ENCODE results near the gene TTLL1. TPM values are rescaled to one million over a fixed set of nuclear protein-coding genes. Genes with fewer than 3 reads are reported as not detected.

The TTLL1 gene
- polyA plus RNA-seq, 1 donor (not counting 4 experiments of a cell fraction or from before 2014, with no cell fraction given) = 3.5 TPM

DNA sequence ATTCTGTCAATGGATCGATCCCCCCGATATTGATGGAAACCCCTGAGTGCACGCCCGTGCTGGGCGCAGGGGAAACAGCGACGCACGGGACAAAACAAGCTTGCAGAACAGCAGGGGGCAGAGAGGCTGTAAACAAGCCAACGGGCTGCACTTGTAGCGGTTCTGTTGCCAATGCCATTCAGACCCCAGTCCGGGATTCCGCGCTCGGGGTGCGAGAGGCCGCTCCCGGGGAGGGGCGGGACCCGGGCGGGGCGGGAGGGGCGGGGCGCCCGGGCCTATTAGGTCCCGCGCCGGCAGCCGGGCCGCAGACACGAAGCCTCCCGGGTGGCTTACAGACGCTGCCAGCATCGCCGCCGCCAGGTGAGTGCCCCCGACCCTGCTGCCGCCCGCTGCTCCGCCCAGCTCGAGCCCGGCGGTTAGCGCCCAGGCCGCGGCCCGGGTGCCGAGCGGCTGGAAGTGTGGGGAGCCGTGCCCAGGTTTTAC is 21.3 kb upstream of the TTLL1 start, which contains the start of gene BIK:
Gene BIK (plus strand): TSS at position 307 of the 483 bp plus-strand sequence. CDS start 13,273 bp downstream, outside the sequence.
- Histone ChIP-seq H3K4me3 (ENCODE audit: control insufficient read depth in 2 of 3, extremely low read depth in 1 of 3, insufficient read depth in 2 of 3, low read depth in 1 of 3, low read length in 3 of 3) (peak within 1 kb of the TSS; percentile 69 to 70 (median 70)), H3K9me3 (ENCODE audit: control insufficient read depth, low read depth, low read length) (no peaks in the 10 kb centered on the region), H3K27ac (ENCODE audit: control insufficient read depth, insufficient read depth, low read length) (no peak within 1 kb of the TSS), H3K79me2 (ENCODE audit: control insufficient read depth, insufficient read depth, low read length) (no peaks in the 10 kb centered on the region), H3K9me1 (ENCODE audit: control insufficient read depth, extremely low read depth, insufficient read depth, low read length) (no peaks in the 10 kb centered on the region), H3K9ac (ENCODE audit: control insufficient read depth, extremely low read depth, insufficient read depth, low read length) (peak within 1 kb of the TSS; percentile 77), H2AFZ (ENCODE audit: control insufficient read depth, low read length) (peak within 1 kb of the TSS; percentile 81), H3K4me2 (ENCODE audit: control insufficient read depth, extremely low read depth, insufficient read depth, low read depth, low read length) (peak within 1 kb of the TSS; percentile 91), H3K4me1 (ENCODE audit: control insufficient read depth, extremely low read depth, insufficient read depth, low read length) (peaks cover 9% of the 10 kb centered on the region), H3K36me3 (ENCODE audit: control insufficient read depth in 2 of 2, extremely low read depth in 1 of 2, insufficient read depth in 2 of 2, low read length in 2 of 2) (no peaks in the 10 kb centered on the region), H3K27me3 (ENCODE audit: control insufficient read depth, extremely low read depth, insufficient read depth, low read length) (peaks cover 6% of the 10 kb centered on the region), H4K20me1 (ENCODE audit: control insufficient read depth, extremely low read depth, insufficient read depth, low read length) (no peaks in the 10 kb centered on the region)
- peak; percentile 12 for TF ChIP-seq EZH2 (IDR thresholded peaks at IDR 0.05; ENCODE audit: low read length)
- TF ChIP-seq, protein P1, sequence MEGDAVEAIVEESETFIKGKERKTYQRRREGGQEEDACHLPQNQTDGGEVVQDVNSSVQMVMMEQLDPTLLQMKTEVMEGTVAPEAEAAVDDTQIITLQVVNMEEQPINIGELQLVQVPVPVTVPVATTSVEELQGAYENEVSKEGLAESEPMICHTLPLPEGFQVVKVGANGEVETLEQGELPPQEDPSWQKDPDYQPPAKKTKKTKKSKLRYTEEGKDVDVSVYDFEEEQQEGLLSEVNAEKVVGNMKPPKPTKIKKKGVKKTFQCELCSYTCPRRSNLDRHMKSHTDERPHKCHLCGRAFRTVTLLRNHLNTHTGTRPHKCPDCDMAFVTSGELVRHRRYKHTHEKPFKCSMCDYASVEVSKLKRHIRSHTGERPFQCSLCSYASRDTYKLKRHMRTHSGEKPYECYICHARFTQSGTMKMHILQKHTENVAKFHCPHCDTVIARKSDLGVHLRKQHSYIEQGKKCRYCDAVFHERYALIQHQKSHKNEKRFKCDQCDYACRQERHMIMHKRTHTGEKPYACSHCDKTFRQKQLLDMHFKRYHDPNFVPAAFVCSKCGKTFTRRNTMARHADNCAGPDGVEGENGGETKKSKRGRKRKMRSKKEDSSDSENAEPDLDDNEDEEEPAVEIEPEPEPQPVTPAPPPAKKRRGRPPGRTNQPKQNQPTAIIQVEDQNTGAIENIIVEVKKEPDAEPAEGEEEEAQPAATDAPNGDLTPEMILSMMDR (optimal IDR thresholded peaks at IDR 0.05 in 1 of 3, IDR thresholded peaks at IDR 0.05 in 1 of 3, conservative IDR thresholded peaks at IDR 0.05 in 1 of 3; ENCODE audit: extremely low read depth in 1 of 3, insufficient read depth in 2 of 3, low read length in 3 of 3) = peak; percentile 8 to 61 (median 16)
- no peak for FAIRE-seq
- no peak for DNase-seq (ENCODE audit: low read depth, low spot score)
- dilution Hi-C loops (cut with MboI; ENCODE audit: extremely low pct_ligation_motif_present, low sequenced_read_pairs) = no loop called here

DNA sequence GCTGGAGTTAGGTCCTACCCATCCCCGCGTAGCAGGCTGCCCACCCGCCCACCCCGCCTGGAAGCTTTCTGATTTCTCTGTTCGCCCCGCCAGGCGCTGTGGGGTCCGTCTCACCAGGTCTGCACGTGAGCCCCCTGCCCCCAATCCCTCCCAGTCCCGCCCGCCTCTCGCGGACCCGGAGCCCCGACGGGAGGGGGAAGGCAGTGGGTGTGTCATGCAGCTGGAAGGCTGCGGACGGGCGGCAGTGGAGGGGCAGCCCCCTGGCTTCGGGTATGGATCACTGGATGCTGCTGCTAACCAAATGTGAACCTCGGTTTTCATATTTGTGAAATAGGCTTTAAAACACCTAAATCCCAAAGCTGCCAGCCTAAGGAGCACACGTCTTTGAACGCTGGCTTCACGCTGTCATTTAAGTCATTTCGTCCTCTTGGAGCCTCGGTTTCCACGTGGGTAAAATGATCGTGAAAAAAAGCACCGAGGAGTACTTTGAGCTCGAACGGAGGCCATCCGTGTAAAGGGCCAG is 20.8 kb upstream of the TTLL1 start:
- Histone ChIP-seq H3K9me1 (ENCODE audit: control insufficient read depth, extremely low read depth, insufficient read depth, low read length) (no peaks in the 10 kb centered on the region), H3K4me2 (ENCODE audit: control insufficient read depth, extremely low read depth, insufficient read depth, low read depth, low read length) (peak overlapping the region; percentile 91), H4K20me1 (ENCODE audit: control insufficient read depth, extremely low read depth, insufficient read depth, low read length) (no peaks in the 10 kb centered on the region), H3K79me2 (ENCODE audit: control insufficient read depth, insufficient read depth, low read length) (no peaks in the 10 kb centered on the region), H2AFZ (ENCODE audit: control insufficient read depth, low read length) (peak overlapping the region; percentile 65), H3K4me1 (ENCODE audit: control insufficient read depth, extremely low read depth, insufficient read depth, low read length) (peaks cover 9% of the 10 kb centered on the region), H3K27ac (ENCODE audit: control insufficient read depth, insufficient read depth, low read length) (no peak overlapping the region), H3K27me3 (ENCODE audit: control insufficient read depth, extremely low read depth, insufficient read depth, low read length) (peaks cover 6% of the 10 kb centered on the region), H3K9me3 (ENCODE audit: control insufficient read depth, low read depth, low read length) (no peaks in the 10 kb centered on the region), H3K9ac (ENCODE audit: control insufficient read depth, extremely low read depth, insufficient read depth, low read length) (peak overlapping the region; percentile 28), H3K4me3 (ENCODE audit: control insufficient read depth in 2 of 3, extremely low read depth in 1 of 3, insufficient read depth in 2 of 3, low read depth in 1 of 3, low read length in 3 of 3) (peak overlapping the region; percentile 69 to 70 (median 70)), H3K36me3 (ENCODE audit: control insufficient read depth in 2 of 2, extremely low read depth in 1 of 2, insufficient read depth in 2 of 2, low read length in 2 of 2) (no peaks in the 10 kb centered on the region)
- no peak for FAIRE-seq
- no peak for DNase-seq (ENCODE audit: low read depth, low spot score)
- dilution Hi-C loops (cut with MboI; ENCODE audit: extremely low pct_ligation_motif_present, low sequenced_read_pairs) = no loop called here
- TF ChIP-seq EZH2 (IDR thresholded peaks at IDR 0.05; ENCODE audit: low read length) = peak; percentile 47
- TF ChIP-seq, protein P1 (optimal IDR thresholded peaks at IDR 0.05 in 1 of 3, IDR thresholded peaks at IDR 0.05 in 1 of 3, conservative IDR thresholded peaks at IDR 0.05 in 1 of 3; ENCODE audit: extremely low read depth in 1 of 3, insufficient read depth in 2 of 3, low read length in 3 of 3) = no peak
